Measurements from ENCODE around the gene DNTT. TPM values are rescaled to one million over a fixed set of nuclear protein-coding genes. Genes with fewer than 3 reads are reported as not detected.
A peak's percentile ranks its signal among the peaks of the same experiment; 100 is the strongest.

The DNTT gene
- total RNA-seq, 1 donor from 2014 or later = not detected

- Mint-ChIP-seq H3K4me1 (ENCODE audit: low read depth) (peaks cover 11% of the 10 kb centered on the region), H3K27ac (no peak overlapping the region), H3K36me3 (ENCODE audit: insufficient read depth) (no peaks in the 10 kb centered on the region), H3K4me3 (ENCODE audit: low read depth) (no peak overlapping the region), H3K27me3 (no peaks in the 10 kb centered on the region), H3K9me3 (ENCODE audit: low read depth) (no peaks in the 10 kb centered on the region)
- TF ChIP-seq, protein P1, sequence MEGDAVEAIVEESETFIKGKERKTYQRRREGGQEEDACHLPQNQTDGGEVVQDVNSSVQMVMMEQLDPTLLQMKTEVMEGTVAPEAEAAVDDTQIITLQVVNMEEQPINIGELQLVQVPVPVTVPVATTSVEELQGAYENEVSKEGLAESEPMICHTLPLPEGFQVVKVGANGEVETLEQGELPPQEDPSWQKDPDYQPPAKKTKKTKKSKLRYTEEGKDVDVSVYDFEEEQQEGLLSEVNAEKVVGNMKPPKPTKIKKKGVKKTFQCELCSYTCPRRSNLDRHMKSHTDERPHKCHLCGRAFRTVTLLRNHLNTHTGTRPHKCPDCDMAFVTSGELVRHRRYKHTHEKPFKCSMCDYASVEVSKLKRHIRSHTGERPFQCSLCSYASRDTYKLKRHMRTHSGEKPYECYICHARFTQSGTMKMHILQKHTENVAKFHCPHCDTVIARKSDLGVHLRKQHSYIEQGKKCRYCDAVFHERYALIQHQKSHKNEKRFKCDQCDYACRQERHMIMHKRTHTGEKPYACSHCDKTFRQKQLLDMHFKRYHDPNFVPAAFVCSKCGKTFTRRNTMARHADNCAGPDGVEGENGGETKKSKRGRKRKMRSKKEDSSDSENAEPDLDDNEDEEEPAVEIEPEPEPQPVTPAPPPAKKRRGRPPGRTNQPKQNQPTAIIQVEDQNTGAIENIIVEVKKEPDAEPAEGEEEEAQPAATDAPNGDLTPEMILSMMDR (IDR thresholded peaks at IDR 0.05; ENCODE audit: unreplicated experiment) = no peak
- no peak for DNase-seq (ENCODE audit: low spot score, unreplicated experiment)
Measured at GRCh38 chr10:96283351-96283750, 20.9 kb upstream of the DNTT start.

DNA sequence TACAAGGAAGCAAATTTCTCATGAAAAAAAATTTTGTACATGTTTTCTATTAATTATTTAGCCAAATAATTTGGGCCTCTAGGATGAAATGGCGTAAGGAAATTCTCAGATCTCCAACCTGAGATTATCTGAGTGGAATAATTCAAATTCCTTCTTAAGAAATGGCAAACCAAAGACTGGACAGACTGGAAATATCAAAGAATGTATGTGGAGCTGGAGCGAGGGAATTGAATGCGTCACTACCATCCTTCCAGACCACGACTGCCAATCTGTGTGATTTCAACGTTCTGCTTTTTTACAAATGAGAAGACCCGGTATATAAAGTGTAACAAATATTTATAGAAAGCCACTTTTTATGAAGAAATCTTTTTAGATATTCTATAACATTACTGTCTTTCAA lies 20.5 kb upstream of the DNTT start:
- Mint-ChIP-seq H3K36me3 (ENCODE audit: insufficient read depth) (no peaks in the 10 kb centered on the region), H3K27me3 (no peaks in the 10 kb centered on the region), H3K9me3 (ENCODE audit: low read depth) (no peaks in the 10 kb centered on the region), H3K27ac (no peak overlapping the region), H3K4me1 (ENCODE audit: low read depth) (peaks cover 12% of the 10 kb centered on the region), H3K4me3 (ENCODE audit: low read depth) (no peak overlapping the region)
- TF ChIP-seq, protein P1 (IDR thresholded peaks at IDR 0.05; ENCODE audit: unreplicated experiment) = no peak
- DNase-seq (ENCODE audit: low spot score, unreplicated experiment) = no peak

DNA sequence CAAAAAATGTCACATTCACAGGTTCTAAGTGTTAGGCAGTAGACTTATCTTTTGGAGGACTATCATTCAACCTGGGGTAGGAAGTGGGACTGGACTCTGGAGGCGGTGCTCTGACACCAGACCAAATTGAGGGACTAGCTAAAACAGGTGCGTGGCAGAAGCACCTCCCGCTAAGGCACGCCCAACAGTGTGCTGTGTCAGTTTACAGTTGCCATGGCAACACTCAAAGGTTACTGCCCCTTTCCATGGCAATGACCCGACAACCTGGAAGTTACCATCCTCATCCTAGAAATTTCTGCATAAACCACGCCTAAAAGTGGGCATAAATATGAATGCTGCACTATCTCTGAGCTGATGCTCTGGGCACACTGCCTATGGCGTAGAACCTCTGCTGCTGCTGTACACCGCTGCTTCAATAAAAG lies 18.9 kb upstream of the DNTT start:
- no peak overlapping the region for H3K27ac Mint-ChIP-seq
- no peaks in the 10 kb centered on the region for H3K9me3 Mint-ChIP-seq (ENCODE audit: low read depth)
- no peak overlapping the region for H3K4me3 Mint-ChIP-seq (ENCODE audit: low read depth)

DNA sequence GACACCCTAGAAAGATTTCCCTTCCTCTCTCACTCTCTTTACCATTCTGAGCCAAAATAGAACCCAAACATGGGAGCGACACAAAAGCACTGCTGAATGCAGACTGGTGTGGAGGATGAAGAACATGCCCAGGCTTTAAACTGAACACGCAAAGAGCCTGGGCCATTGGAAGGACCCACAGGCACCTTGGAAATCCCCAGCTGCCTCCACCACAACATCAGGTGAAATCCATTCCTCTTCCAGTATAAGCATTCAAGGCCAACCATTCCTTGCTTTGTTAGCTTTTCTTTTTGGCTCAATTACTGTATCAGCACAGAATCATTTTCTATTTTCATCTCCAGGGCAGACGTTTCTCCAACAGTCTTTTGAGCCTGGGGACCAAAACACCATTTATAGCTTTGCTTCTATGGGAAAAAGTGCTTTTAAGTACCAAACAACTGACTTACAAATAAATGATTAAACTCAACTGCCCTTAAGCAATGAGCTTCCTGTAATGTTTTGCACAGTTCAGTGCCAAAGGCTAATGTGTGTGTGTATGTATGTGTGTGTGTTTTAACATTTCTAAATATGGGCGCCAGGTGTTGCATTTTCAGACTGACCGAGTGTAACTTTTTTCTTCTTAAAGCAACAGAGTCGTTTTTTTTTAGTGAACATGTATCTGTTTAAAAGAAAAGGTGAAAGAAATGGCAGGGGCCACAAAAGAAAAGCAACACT lies 16.7 kb upstream of the DNTT start:
- Mint-ChIP-seq H3K36me3 (ENCODE audit: insufficient read depth) (no peaks in the 10 kb centered on the region), H3K9me3 (ENCODE audit: low read depth) (no peaks in the 10 kb centered on the region), H3K4me3 (ENCODE audit: low read depth) (no peak overlapping the region), H3K4me1 (ENCODE audit: low read depth) (peaks cover 12% of the 10 kb centered on the region), H3K27ac (peak overlapping the region; percentile 56), H3K27me3 (no peaks in the 10 kb centered on the region)
- TF ChIP-seq, protein P1 (IDR thresholded peaks at IDR 0.05; ENCODE audit: unreplicated experiment) = no peak
- no peak for DNase-seq (ENCODE audit: low spot score, unreplicated experiment)

More for the DNA sequence above, 18.9 kb upstream of the DNTT start:
- Mint-ChIP-seq H3K36me3 (ENCODE audit: insufficient read depth) (no peaks in the 10 kb centered on the region), H3K4me1 (ENCODE audit: low read depth) (peaks cover 12% of the 10 kb centered on the region), H3K27me3 (no peaks in the 10 kb centered on the region)
- TF ChIP-seq, protein P1 (IDR thresholded peaks at IDR 0.05; ENCODE audit: unreplicated experiment) = no peak
- DNase-seq (ENCODE audit: low spot score, unreplicated experiment) = no peak

- TF ChIP-seq, protein P1 (IDR thresholded peaks at IDR 0.05; ENCODE audit: unreplicated experiment) = no peak
- peaks cover 12% of the 10 kb centered on the region for H3K4me1 Mint-ChIP-seq (ENCODE audit: low read depth)
- no peak overlapping the region for H3K27ac Mint-ChIP-seq
- H3K27me3 Mint-ChIP-seq = no peaks in the 10 kb centered on the region
- no peak overlapping the region for H3K4me3 Mint-ChIP-seq (ENCODE audit: low read depth)
- H3K36me3 Mint-ChIP-seq (ENCODE audit: insufficient read depth) = no peaks in the 10 kb centered on the region
- no peaks in the 10 kb centered on the region for H3K9me3 Mint-ChIP-seq (ENCODE audit: low read depth)
- no peak for DNase-seq (ENCODE audit: low spot score, unreplicated experiment)
Measured at GRCh38 chr10:96288151-96288621, 16.0 kb upstream of the DNTT start.
